ENCODE results near the gene CDK14.

The CDK14 gene

GRCh38 chr7:90972906-90973550, 376.9 kb downstream of the CDK14 start:
- DNase-seq, result no peak

- no peak for DNase-seq
Observed at GRCh38 chr7:90977056-90977455, 380.9 kb downstream of the CDK14 start.

GRCh38 chr7:90980545-90980944, 384.4 kb downstream of the CDK14 start:
- DNase-seq, result no peak

- DNase-seq, result no peak
Observed at GRCh38 chr7:90982228-90982627, 386.1 kb downstream of the CDK14 start.

- DNase-seq, result no peak
Observed at GRCh38 chr7:90984692-90985091, 388.6 kb downstream of the CDK14 start.

- DNase-seq, result no peak
Observed at GRCh38 chr7:90988516-90988915, 392.4 kb downstream of the CDK14 start.

- DNase-seq, result no peak
Observed at GRCh38 chr7:90988996-90989765, 393.1 kb downstream of the CDK14 start.

- no peak for DNase-seq
Observed at GRCh38 chr7:90994121-90994520, 398.0 kb downstream of the CDK14 start.

- no peak for DNase-seq
Observed at GRCh38 chr7:90994601-90995000, 398.5 kb downstream of the CDK14 start.

GRCh38 chr7:90995996-90996395, 399.9 kb downstream of the CDK14 start:
- DNase-seq, result no peak

- no peak for DNase-seq
Observed at GRCh38 chr7:90999989-91000979, 404.2 kb downstream of the CDK14 start.

- DNase-seq, result no peak
Observed at GRCh38 chr7:91005024-91005423, 408.9 kb downstream of the CDK14 start.

GRCh38 chr7:91005841-91006240, 409.7 kb downstream of the CDK14 start:
- no peak for DNase-seq

GRCh38 chr7:91007371-91007770, 411.2 kb downstream of the CDK14 start:
- no peak for DNase-seq

- no peak for DNase-seq
Observed at GRCh38 chr7:91013078-91013477, 417.0 kb downstream of the CDK14 start.

- no peak for DNase-seq
Observed at GRCh38 chr7:91019686-91020385, 423.7 kb downstream of the CDK14 start.

- no peak for DNase-seq
Observed at GRCh38 chr7:91020636-91021385, 424.7 kb downstream of the CDK14 start.

GRCh38 chr7:91021956-91022355, 425.8 kb downstream of the CDK14 start:
- no peak for DNase-seq

GRCh38 chr7:91025906-91026390, 429.8 kb downstream of the CDK14 start:
- DNase-seq, result no peak

- no peak for DNase-seq
Observed at GRCh38 chr7:91029688-91030087, 433.6 kb downstream of the CDK14 start.

- DNase-seq, result no peak
Observed at GRCh38 chr7:91030680-91031380, 434.7 kb downstream of the CDK14 start.

Data from activated CD4-positive, CD25-positive, alpha-beta regulatory T cell (primary cell).